ENCODE measurements around the gene VAV2.
A peak's percentile ranks its signal among the peaks of the same experiment; 100 is the strongest.

VAV2 gene

DNA sequence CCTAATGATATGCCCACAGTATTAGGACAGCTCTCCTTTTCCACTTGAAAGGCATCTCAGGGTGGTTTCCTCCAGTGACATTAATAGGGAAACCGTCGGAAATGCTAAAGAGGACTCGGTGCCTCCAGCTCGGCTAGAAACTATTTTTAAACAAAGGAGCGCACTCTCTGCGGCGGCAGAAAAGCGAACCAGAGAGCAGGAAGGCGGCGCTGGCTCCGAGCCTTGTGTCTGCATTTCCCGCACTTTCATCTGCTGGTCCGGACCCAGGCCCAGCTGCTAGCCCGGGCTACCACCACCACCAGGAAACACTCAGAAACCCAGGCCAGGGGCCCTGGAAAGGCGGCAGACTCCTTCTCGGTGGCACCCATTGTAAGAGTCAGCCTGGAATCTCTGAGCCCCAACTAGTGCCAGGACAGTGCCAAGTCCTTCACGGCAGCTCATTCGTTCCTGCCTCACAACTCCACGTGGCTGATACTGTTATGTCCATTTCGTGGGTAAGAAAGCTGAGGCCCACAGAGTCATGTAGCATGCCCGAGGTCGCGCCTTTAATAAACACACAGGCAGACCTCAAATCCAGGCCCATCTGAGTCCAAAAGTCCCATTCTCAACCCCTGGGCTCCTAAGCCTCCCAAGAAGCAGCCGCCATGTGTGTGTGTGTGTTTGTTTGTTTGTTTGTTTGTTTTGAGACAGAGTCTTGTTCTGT, 73.9 kb downstream of the VAV2 start:
- H3K27me3 ChIP-seq (ENCODE audit: control insufficient read depth, insufficient read depth, low read length): no peaks in the 10 kb centered on the region
- no peak overlapping the region for H3K27ac ChIP-seq (ENCODE audit: low read length)
- no peaks in the 10 kb centered on the region for H3K36me3 ChIP-seq (ENCODE audit: control insufficient read depth, low read depth, low read length)
- peaks cover 38% of the 10 kb centered on the region for H3K4me1 ChIP-seq (ENCODE audit: control insufficient read depth, low read depth, low read length)
- no peak overlapping the region for H3K4me3 ChIP-seq (ENCODE audit: low read length)
- H3K9me3 ChIP-seq (ENCODE audit: control insufficient read depth, low read depth, low read length): no peaks in the 10 kb centered on the region
- H3K9ac ChIP-seq (ENCODE audit: low read length): no peak overlapping the region

DNA sequence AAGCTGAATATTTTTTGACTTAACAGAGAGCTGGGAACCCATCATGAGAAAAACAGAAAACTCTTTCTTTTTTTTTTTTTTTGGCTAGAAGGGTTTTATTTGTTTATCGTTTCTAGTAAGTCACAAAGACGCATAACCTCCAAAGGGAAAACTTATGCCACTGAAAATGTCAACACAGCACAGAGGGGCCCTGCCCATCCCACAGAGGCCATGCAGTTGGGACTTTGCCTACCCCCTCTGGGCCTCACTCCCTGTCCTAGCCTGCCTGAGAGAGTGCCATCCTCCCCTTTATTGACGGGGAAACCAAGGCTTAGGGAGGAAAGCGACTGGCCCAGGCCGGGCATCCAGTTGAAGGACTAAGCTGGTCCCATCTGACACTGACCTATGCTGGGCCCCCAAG, 74.7 kb downstream of the VAV2 start:
- Histone ChIP-seq H3K27ac (ENCODE audit: low read length) (no peak overlapping the region), H3K9ac (ENCODE audit: low read length) (no peak overlapping the region), H3K36me3 (ENCODE audit: control insufficient read depth, low read depth, low read length) (no peaks in the 10 kb centered on the region), H3K4me3 (ENCODE audit: low read length) (no peak overlapping the region), H3K4me1 (ENCODE audit: control insufficient read depth, low read depth, low read length) (peaks cover 38% of the 10 kb centered on the region), H3K9me3 (ENCODE audit: control insufficient read depth, low read depth, low read length) (no peaks in the 10 kb centered on the region), H3K27me3 (ENCODE audit: control insufficient read depth, insufficient read depth, low read length) (no peaks in the 10 kb centered on the region)

DNA sequence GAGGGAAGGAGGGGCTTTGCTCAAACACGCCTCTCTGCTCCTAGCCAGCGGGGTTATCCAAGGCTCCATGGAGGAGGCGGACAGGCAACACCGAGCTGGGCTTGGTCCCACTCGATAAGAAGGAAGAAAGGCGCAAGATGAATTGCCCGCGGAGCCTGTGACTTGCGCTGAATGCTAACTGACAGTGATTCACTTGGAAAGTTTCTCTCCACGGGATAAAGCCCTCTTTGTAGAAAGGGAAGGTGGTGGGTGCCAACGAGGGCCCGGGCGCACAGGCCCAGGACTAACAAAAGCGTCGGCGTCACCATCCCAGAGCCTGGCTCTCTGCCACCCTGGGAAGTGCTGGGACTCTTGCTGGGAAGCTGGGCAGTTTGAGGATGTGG, 76.0 kb downstream of the VAV2 start:
- Histone ChIP-seq H3K27ac (ENCODE audit: low read length) (no peak overlapping the region), H3K27me3 (ENCODE audit: control insufficient read depth, insufficient read depth, low read length) (no peaks in the 10 kb centered on the region), H3K36me3 (ENCODE audit: control insufficient read depth, low read depth, low read length) (no peaks in the 10 kb centered on the region), H3K9me3 (ENCODE audit: control insufficient read depth, low read depth, low read length) (no peaks in the 10 kb centered on the region), H3K9ac (ENCODE audit: low read length) (no peak overlapping the region), H3K4me1 (ENCODE audit: control insufficient read depth, low read depth, low read length) (peaks cover 38% of the 10 kb centered on the region), H3K4me3 (ENCODE audit: low read length) (no peak overlapping the region)

DNA sequence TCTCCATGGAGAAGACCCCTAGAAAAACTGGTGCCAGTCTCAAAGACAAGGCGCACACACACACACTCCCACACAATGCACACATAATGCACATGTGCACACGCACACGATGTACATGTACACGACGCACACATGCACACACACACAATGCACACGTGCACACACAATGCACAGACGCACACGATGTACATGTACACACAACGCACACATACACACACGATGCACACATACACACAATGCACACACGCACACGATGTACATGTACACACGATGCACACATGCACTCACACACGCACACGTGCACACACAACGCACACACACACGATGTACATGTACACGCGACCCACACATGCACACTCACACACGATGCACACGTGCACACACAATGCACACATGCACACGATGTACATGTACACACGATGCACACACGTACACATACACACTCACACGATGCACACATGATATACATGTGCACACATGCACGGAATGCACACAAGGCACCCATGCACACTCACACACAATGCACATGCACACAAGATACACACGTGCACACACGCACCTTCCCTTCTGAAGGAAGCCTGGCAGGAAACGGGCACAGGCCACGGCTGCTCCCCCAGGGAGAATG, 76.5 kb downstream of the VAV2 start:
- H3K4me1 ChIP-seq (ENCODE audit: control insufficient read depth, low read depth, low read length): peaks cover 38% of the 10 kb centered on the region
- no peak overlapping the region for H3K27ac ChIP-seq (ENCODE audit: low read length)
- H3K9ac ChIP-seq (ENCODE audit: low read length): no peak overlapping the region

DNA sequence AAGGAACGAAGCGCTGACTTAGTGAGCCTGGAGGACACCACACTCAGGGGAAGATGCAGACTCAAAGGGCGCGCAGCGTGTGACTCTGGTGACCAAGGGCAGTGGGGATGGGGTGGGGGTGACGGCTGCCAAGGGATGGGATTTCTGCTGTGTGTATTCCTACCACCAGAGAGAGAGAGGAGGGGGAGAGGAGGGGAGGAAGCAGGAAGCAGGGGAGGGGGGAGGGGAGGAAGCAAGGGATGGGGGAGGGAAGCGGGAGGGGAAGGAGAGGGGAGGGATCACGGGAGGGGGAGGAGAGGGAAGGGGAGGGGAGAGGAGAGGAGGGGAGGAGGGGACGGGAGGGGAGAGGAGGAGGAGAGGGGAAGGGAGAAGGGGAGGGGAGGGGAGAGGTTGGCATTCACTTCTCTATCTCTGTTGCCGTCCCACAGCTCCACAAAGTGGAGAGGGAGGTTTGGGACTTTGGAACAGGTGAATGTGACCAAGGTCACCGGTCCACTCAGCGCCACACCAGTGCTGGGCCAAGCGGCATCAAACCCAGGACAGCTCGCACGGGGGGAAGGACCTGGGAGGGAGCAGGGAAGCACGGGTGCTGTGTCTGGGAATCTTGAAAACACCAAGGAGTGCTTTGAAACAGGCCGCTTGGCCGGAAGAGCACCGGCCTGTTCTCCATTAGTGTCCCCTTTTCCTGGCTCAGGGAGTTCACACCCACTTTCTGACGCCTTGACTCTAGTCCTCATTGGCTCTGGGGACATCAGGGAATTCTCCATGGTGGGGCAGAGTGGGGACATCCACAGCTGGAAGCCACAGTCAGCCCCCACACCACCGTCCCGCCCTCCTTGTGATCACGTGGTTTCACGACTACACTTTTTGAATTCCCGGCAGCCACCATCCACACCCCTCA, 77.4 kb downstream of the VAV2 start:
- Histone ChIP-seq H3K4me3 (ENCODE audit: low read length) (peak overlapping the region; percentile 38), H3K27me3 (ENCODE audit: control insufficient read depth, insufficient read depth, low read length) (no peaks in the 10 kb centered on the region), H3K9me3 (ENCODE audit: control insufficient read depth, low read depth, low read length) (no peaks in the 10 kb centered on the region), H3K27ac (ENCODE audit: low read length) (peak overlapping the region; percentile 67), H3K4me1 (ENCODE audit: control insufficient read depth, low read depth, low read length) (peaks cover 38% of the 10 kb centered on the region), H3K36me3 (ENCODE audit: control insufficient read depth, low read depth, low read length) (no peaks in the 10 kb centered on the region), H3K9ac (ENCODE audit: low read length) (no peak overlapping the region)

More for the DNA sequence above, 76.5 kb downstream of the VAV2 start:
- H3K36me3 ChIP-seq (ENCODE audit: control insufficient read depth, low read depth, low read length): no peaks in the 10 kb centered on the region
- no peaks in the 10 kb centered on the region for H3K9me3 ChIP-seq (ENCODE audit: control insufficient read depth, low read depth, low read length)
- H3K27me3 ChIP-seq (ENCODE audit: control insufficient read depth, insufficient read depth, low read length): no peaks in the 10 kb centered on the region
- H3K4me3 ChIP-seq (ENCODE audit: low read length): no peak overlapping the region

DNA sequence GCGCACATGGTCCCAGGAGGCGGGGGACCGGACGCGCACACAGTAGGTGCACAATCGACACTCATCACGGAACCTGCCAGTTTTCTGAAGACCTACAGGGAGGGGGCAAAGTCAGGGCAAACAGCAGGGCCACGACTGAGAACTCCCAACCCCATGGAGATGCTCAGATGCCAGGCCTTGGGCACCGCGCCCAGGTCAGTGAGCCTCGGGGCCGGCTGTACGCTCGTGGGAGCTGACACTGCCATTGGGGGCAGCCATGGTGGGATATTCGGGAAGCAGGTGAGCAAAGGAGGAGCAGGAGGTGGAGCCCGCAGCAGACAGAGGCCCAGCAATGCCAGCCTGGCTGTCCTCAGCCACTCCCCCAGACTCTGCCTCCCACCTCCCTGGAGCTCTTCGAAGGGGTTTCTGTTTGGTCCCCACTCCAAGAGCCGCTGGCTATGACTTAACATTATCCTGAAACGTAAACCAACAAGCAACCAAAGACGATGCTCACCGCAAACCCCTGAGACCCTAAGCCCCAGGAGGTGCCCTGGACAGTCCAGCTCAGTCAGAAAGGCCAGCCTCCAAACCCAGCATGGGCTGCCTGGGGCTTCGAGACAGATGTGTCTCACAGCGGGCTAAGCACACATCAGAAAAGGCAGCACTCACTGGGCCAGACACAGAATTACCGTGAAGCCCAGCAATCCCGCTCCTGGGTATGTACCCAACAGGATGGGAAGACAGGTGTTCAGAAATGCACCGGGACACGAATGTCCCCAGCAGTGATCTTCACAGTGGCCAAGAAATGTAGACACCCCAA, 78.4 kb downstream of the VAV2 start:
- Histone ChIP-seq H3K4me3 (ENCODE audit: low read length) (no peak overlapping the region), H3K27ac (ENCODE audit: low read length) (no peak overlapping the region), H3K4me1 (ENCODE audit: control insufficient read depth, low read depth, low read length) (peaks cover 38% of the 10 kb centered on the region), H3K36me3 (ENCODE audit: control insufficient read depth, low read depth, low read length) (no peaks in the 10 kb centered on the region), H3K9me3 (ENCODE audit: control insufficient read depth, low read depth, low read length) (no peaks in the 10 kb centered on the region), H3K9ac (ENCODE audit: low read length) (no peak overlapping the region), H3K27me3 (ENCODE audit: control insufficient read depth, insufficient read depth, low read length) (no peaks in the 10 kb centered on the region)

DNA sequence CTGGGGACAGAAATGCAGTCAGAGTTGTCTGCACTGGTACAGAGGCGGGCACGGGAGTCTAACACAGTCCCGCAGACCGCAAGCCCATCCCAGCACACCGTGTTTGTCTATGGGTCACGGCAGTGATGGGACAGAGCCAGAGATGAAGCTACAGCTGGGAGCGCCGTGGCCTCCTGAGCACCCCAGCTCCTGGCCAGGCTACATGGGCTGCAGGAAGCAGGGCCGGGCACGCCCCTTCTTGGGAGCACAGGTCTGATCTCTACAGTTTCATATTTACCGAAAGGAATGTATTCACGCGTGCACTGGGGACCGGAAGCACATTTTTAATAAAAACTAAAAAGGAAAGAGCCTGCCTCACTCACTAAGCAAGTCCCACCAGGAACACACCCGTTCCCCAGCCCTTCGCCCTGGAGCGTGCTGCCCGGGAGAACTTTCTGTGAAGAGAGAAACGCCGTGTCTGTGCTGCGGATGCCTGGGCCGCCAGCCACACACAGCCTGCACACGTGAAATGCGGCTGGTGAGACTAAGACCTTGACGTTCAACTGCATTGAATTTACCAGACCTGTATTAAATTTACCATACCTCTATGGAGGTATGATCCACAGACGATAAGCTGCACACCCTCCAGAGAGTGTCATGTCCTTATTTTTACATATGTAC, 81.1 kb downstream of the VAV2 start:
- Histone ChIP-seq H3K4me1 (ENCODE audit: control insufficient read depth, low read depth, low read length) (peaks cover 19% of the 10 kb centered on the region), H3K4me3 (ENCODE audit: low read length) (no peak overlapping the region), H3K36me3 (ENCODE audit: control insufficient read depth, low read depth, low read length) (no peaks in the 10 kb centered on the region), H3K27ac (ENCODE audit: low read length) (no peak overlapping the region), H3K9me3 (ENCODE audit: control insufficient read depth, low read depth, low read length) (no peaks in the 10 kb centered on the region), H3K9ac (ENCODE audit: low read length) (no peak overlapping the region), H3K27me3 (ENCODE audit: control insufficient read depth, insufficient read depth, low read length) (no peaks in the 10 kb centered on the region)

DNA sequence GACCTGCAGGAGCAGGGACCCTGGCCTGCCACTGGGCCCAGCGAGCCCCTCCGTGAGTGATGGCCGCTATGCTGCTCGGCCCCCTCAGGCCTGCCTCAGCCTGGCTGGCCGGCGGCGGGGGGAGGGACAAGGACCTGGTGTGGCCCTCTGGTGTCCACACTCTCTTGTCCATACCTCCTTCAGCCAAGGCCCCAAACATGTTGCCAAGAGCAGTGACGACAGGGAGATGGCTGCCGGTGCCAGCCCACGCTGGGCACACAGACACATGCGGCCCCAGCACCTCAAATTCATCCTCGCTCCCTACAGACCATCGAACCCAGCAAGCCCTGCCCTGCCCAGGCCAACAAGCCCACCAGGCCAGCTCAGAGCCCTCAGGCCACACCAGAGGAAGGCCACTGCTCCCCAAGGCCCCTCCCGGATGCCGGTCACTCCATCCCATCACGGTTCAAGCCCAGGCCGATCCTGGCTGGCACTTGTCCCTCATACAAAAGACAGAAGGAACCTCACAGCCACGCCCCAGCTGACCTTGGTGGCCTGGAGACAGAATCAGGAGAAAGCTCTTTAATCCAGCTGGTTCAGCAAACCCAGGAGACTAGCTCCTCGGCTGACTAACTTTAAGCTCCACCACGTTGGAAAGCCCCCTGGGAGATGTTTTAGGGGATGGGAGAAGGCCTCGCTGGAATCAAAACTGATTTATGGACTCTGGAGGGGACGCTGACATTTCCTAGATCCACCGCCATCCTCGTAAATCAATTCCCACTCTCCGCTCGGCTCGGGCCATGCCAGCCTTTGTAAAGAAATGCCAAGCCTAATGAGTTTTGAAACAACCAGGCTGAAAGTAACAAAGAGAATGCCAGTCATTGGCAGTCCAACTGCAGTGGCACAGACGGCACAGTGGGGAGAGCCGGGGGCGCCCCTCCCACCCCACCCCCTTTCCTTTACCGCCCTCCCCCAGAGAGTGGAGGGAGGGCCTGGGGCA, 84.9 kb downstream of the VAV2 start:
- no peaks in the 10 kb centered on the region for H3K4me1 ChIP-seq (ENCODE audit: control insufficient read depth, low read depth, low read length)
- H3K9ac ChIP-seq (ENCODE audit: low read length): no peak overlapping the region
- H3K27ac ChIP-seq (ENCODE audit: low read length): no peak overlapping the region
- no peaks in the 10 kb centered on the region for H3K27me3 ChIP-seq (ENCODE audit: control insufficient read depth, insufficient read depth, low read length)
- no peak overlapping the region for H3K4me3 ChIP-seq (ENCODE audit: low read length)
- H3K36me3 ChIP-seq (ENCODE audit: control insufficient read depth, low read depth, low read length): no peaks in the 10 kb centered on the region
- H3K9me3 ChIP-seq (ENCODE audit: control insufficient read depth, low read depth, low read length): no peaks in the 10 kb centered on the region

DNA sequence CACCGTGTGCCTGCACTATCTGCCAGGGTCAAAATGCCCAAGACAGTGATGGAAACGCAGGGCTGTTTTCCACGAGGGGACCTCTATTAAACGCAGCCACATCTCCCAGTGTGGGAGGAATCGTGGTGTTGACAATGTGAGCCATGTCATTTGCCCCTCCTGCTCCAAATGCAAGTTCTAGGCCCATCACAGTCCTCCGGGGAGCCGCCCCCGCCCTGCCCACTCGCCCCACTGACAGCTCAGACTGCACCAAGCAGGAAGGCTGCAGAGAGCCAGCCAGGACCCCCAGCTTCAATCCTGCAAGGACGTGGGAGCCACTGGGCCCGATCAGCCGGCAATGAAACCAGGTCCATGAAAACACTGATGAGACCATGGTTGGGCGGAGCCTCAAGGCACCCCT, 85.9 kb downstream of the VAV2 start:
- no peaks in the 10 kb centered on the region for H3K27me3 ChIP-seq (ENCODE audit: control insufficient read depth, insufficient read depth, low read length)
- no peaks in the 10 kb centered on the region for H3K9me3 ChIP-seq (ENCODE audit: control insufficient read depth, low read depth, low read length)
- H3K4me3 ChIP-seq (ENCODE audit: low read length): no peak overlapping the region
- H3K9ac ChIP-seq (ENCODE audit: low read length): no peak overlapping the region
- H3K4me1 ChIP-seq (ENCODE audit: control insufficient read depth, low read depth, low read length): no peaks in the 10 kb centered on the region
- H3K27ac ChIP-seq (ENCODE audit: low read length): no peak overlapping the region
- H3K36me3 ChIP-seq (ENCODE audit: control insufficient read depth, low read depth, low read length): no peaks in the 10 kb centered on the region

DNA sequence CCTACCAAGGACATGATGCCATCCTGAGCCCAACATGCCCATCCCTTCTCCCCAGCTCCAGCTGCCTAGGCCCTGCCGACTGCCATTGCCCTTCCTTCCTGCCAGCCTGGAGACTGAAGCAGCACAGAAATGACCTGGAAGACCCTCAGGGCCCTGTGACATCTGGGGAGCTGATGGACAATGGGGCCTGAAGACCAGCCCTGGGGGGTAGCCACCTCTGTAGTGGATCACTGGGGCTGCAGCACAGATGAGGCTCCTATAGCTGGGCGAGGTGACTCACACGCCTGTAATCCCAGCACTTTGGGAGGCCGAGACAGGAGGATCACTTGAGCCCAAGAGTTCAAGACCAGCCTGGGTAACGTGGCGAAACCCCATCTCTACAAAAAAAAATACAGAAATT, 86.6 kb downstream of the VAV2 start:
- Histone ChIP-seq H3K9me3 (ENCODE audit: control insufficient read depth, low read depth, low read length) (no peaks in the 10 kb centered on the region), H3K9ac (ENCODE audit: low read length) (no peak overlapping the region), H3K27me3 (ENCODE audit: control insufficient read depth, insufficient read depth, low read length) (no peaks in the 10 kb centered on the region), H3K36me3 (ENCODE audit: control insufficient read depth, low read depth, low read length) (no peaks in the 10 kb centered on the region), H3K4me3 (ENCODE audit: low read length) (no peak overlapping the region), H3K27ac (ENCODE audit: low read length) (no peak overlapping the region), H3K4me1 (ENCODE audit: control insufficient read depth, low read depth, low read length) (no peaks in the 10 kb centered on the region)
